ENCODE measurements around the gene ZFYVE28. TPM values are rescaled to one million over a fixed set of nuclear protein-coding genes. Genes with fewer than 3 reads are reported as not detected.

ZFYVE28 gene
- total RNA-seq, 1 experiment from 2014 or later: 19.2 TPM

- no TSS peak for BruUV-seq (replicated peaks)
- Histone ChIP-seq H3K9me3 (ENCODE audit: control insufficient read depth in 1 of 2, insufficient read depth in 1 of 2, low read depth in 1 of 2, low read length in 2 of 2) (no peaks in the 10 kb centered on the region), H3K9ac (ENCODE audit: low read length) (peak overlapping the region; percentile 68), H3K27me3 (ENCODE audit: insufficient read depth, low read length) (peaks cover 19% of the 10 kb centered on the region; the same call in 1 of the 2 replicates), H3K4me2 (ENCODE audit: low read length) (peak overlapping the region; percentile 96), H4K20me1 (ENCODE audit: insufficient read depth) (no peaks in the 10 kb centered on the region), H3K79me2 (ENCODE audit: insufficient read depth, low read length) (peaks cover 47% of the 10 kb centered on the region), H3K4me3 (replicated peaks in 1 of 2; ENCODE audit: low read depth in 1 of 2, low read length in 2 of 2) (peak overlapping the region; percentile 73 to 76), H3K27ac (ENCODE audit: low read depth, low read length) (peak overlapping the region; percentile 59; the same call in 1 of the 2 replicates), H3K36me3 (ENCODE audit: control insufficient read depth in 1 of 2, insufficient read depth in 2 of 2, low read length in 2 of 2) (no peaks in the 10 kb centered on the region), H3K4me1 (ENCODE audit: control insufficient read depth in 1 of 2, insufficient read depth in 2 of 2, low read length in 2 of 2) (peaks cover 39 to 74% of the 10 kb centered on the region in 2 experiments), H2AFZ (ENCODE audit: low read depth, low read length, poor library complexity, severe bottlenecking) (no peak overlapping the region), H3K9me2 (ENCODE audit: insufficient read depth) (no peaks in the 10 kb centered on the region)
- ATAC-seq: no peak
- intact Hi-C loops (cut with micrococcal nuclease): no loop called here
- ChIA-PET CTCF (interaction anchor here (2.3 kb wide), 1 partner anchor 25 kb away, joined by 9 read pairs; no protein-coding TSS in a partner anchor), RAD21 (ENCODE audit: low non-redundant PET in 1 of 2, low total read pairs in 2 of 2, uncharacterized antibody in 2 of 2, unreplicated experiment in 2 of 2) (no interaction called here), POLR2A (no interaction called here)
- DNase-seq (ENCODE audit: low read depth, low spot score): no peak
- TF ChIP-seq ATF3 (IDR thresholded peaks at IDR 0.05): no peak
- TF ChIP-seq ZFX (IDR thresholded peaks at IDR 0.05): no peak
- no peak for TF ChIP-seq CBX3 (IDR thresholded peaks at IDR 0.05; ENCODE audit: low read depth)
- TF ChIP-seq SIN3A (IDR thresholded peaks at IDR 0.05; ENCODE audit: low read depth): no peak
- no peak for TF ChIP-seq REST (IDR thresholded peaks at IDR 0.05; ENCODE audit: low read depth)
These were observed 2.4 kb downstream of the ZFYVE28 start for GRCh38 chr4:2415881-2416563.

All from HCT116 (cell line).